ENCODE results near the gene FBXO4.

Gene FBXO4

DNA sequence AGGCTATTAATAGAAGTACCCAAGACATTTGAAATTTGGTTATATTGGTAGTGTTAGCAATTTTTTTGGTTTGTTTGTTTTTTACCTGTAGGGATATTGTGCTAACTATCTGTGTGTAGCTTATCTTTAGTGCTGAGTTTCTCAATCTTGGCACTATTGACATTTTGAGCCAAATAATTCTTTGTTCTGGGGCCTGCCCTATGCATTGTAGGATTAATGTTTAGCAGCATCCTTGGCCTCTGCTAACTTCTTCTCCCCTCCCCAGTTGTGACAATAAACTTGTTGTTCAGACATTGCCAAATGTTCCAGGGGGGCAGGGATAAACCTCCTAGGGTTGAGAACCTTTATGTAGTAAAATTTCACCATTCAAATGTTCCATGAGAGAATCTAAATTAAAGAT lies 4.0 kb downstream of the FBXO4 start:
- TF ChIP-seq FOXP2 (optimal IDR thresholded peaks at IDR 0.05; ENCODE audit: borderline replicate concordance, extremely low read depth, extremely low read length, insufficient read depth) = no peak
- TF ChIP-seq, protein P1, sequence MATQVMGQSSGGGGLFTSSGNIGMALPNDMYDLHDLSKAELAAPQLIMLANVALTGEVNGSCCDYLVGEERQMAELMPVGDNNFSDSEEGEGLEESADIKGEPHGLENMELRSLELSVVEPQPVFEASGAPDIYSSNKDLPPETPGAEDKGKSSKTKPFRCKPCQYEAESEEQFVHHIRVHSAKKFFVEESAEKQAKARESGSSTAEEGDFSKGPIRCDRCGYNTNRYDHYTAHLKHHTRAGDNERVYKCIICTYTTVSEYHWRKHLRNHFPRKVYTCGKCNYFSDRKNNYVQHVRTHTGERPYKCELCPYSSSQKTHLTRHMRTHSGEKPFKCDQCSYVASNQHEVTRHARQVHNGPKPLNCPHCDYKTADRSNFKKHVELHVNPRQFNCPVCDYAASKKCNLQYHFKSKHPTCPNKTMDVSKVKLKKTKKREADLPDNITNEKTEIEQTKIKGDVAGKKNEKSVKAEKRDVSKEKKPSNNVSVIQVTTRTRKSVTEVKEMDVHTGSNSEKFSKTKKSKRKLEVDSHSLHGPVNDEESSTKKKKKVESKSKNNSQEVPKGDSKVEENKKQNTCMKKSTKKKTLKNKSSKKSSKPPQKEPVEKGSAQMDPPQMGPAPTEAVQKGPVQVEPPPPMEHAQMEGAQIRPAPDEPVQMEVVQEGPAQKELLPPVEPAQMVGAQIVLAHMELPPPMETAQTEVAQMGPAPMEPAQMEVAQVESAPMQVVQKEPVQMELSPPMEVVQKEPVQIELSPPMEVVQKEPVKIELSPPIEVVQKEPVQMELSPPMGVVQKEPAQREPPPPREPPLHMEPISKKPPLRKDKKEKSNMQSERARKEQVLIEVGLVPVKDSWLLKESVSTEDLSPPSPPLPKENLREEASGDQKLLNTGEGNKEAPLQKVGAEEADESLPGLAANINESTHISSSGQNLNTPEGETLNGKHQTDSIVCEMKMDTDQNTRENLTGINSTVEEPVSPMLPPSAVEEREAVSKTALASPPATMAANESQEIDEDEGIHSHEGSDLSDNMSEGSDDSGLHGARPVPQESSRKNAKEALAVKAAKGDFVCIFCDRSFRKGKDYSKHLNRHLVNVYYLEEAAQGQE (IDR thresholded peaks at IDR 0.05; ENCODE audit: insufficient read depth in 1 of 2, low read depth in 2 of 2, low read length in 2 of 2) = no peak
- no peak for TF ChIP-seq SIN3A (IDR thresholded peaks at IDR 0.05; ENCODE audit: borderline replicate concordance, insufficient read depth, low read length)
- no peak for TF ChIP-seq POLR2AphosphoS5 (IDR thresholded peaks at IDR 0.05; ENCODE audit: low read depth, low read length)
- no peak for TF ChIP-seq TAF1 (IDR thresholded peaks at IDR 0.05; ENCODE audit: borderline replicate concordance, insufficient read depth, low read length)

DNA sequence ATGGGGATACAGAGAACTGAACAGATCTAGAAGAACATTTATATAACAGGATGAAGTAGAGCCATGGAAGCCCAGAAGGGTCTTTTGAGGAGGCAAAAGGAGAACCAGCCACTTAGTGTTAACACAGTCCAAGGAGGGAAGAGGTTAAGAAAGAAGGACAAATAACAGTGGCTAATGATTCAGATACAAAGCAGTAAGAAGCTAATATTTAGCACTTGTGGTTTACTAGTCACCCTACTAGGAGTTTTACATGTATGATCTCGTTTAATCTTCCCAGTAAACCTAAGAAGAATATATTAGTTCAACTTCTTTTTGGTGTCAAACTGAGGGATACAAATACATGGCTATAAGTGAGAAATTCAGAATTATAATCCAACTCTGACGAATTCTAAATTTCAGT lies 7.7 kb downstream of the FBXO4 start:
- TF ChIP-seq, protein P1 (IDR thresholded peaks at IDR 0.05; ENCODE audit: insufficient read depth in 1 of 2, low read depth in 2 of 2, low read length in 2 of 2) = no peak
- TF ChIP-seq TAF1 (IDR thresholded peaks at IDR 0.05; ENCODE audit: borderline replicate concordance, insufficient read depth, low read length) = no peak
- TF ChIP-seq SIN3A (IDR thresholded peaks at IDR 0.05; ENCODE audit: borderline replicate concordance, insufficient read depth, low read length) = no peak
- no peak for TF ChIP-seq POLR2AphosphoS5 (IDR thresholded peaks at IDR 0.05; ENCODE audit: low read depth, low read length)
- TF ChIP-seq FOXP2 (optimal IDR thresholded peaks at IDR 0.05; ENCODE audit: borderline replicate concordance, extremely low read depth, extremely low read length, insufficient read depth) = no peak

DNA sequence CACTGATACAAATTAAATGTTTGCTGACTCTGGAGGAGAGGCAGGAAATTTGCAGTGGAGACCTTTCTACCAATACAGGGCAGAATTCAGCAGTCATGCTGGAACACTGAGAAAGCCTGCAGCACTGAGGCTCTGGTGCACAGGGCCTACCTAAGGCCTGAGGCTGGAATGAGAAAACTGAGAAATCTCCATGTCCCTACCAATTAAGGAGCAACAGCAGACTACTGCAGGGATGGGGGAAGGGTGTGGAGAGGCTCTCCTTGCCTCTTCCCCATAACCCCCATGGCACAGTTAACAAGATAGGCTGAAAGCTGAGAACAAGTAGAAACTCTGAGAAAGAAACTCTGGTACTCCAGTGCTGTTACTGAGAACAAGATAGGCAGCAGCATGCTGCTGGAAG lies 10.5 kb downstream of the FBXO4 start:
- TF ChIP-seq FOXP2 (optimal IDR thresholded peaks at IDR 0.05; ENCODE audit: borderline replicate concordance, extremely low read depth, extremely low read length, insufficient read depth) (no peak), SIN3A (IDR thresholded peaks at IDR 0.05; ENCODE audit: borderline replicate concordance, insufficient read depth, low read length) (no peak), POLR2AphosphoS5 (IDR thresholded peaks at IDR 0.05; ENCODE audit: low read depth, low read length) (no peak), TAF1 (IDR thresholded peaks at IDR 0.05; ENCODE audit: borderline replicate concordance, insufficient read depth, low read length) (no peak)
- TF ChIP-seq, protein P1 (IDR thresholded peaks at IDR 0.05; ENCODE audit: insufficient read depth in 1 of 2, low read depth in 2 of 2, low read length in 2 of 2) = no peak

DNA sequence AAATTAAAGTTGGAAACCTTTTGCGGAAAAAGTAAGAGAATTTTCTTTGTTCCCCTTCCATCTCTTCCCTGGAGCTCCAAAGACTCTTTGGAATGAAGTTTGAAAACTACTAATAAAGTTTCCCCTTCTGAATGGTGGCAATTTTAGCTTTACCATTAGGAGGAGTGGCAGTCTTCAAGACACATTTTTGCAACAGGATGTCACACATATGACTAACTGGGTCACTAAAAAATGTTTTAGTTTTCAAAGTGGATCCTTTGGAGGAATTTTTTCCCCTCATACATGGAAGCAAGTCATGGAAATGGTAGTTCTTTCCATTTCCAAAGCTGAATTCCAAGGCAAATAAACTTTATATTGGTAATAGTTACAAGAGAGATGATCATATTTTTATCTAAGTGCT lies 15.6 kb downstream of the FBXO4 start:
- TF ChIP-seq FOXP2 (optimal IDR thresholded peaks at IDR 0.05; ENCODE audit: borderline replicate concordance, extremely low read depth, extremely low read length, insufficient read depth) (no peak), SIN3A (IDR thresholded peaks at IDR 0.05; ENCODE audit: borderline replicate concordance, insufficient read depth, low read length) (no peak), POLR2AphosphoS5 (IDR thresholded peaks at IDR 0.05; ENCODE audit: low read depth, low read length) (no peak), TAF1 (IDR thresholded peaks at IDR 0.05; ENCODE audit: borderline replicate concordance, insufficient read depth, low read length) (no peak)
- TF ChIP-seq, protein P1 (IDR thresholded peaks at IDR 0.05; ENCODE audit: insufficient read depth in 1 of 2, low read depth in 2 of 2, low read length in 2 of 2) = no peak

DNA sequence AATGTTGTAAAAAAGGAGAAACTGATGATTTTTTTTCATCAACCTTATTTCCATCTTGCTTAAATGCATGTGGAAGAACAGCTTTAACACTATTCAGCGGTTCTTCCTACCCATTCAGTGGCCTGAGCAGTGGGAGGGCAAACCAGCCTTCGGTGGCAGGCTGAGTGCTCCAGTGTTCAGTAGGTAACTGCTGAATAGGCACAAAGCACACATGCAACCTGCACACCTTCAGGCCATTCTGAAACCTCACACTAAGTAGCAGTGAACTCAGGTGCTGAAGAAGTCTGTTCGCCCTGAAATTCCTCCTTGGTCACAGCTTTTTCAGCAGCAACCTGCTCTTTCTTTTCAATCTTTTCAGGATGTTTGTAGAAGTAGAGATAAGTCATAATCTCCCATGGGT lies 26.1 kb downstream of the FBXO4 start:
- TF ChIP-seq SIN3A (IDR thresholded peaks at IDR 0.05; ENCODE audit: borderline replicate concordance, insufficient read depth, low read length) (no peak), TAF1 (IDR thresholded peaks at IDR 0.05; ENCODE audit: borderline replicate concordance, insufficient read depth, low read length) (no peak), POLR2AphosphoS5 (IDR thresholded peaks at IDR 0.05; ENCODE audit: low read depth, low read length) (no peak), FOXP2 (optimal IDR thresholded peaks at IDR 0.05; ENCODE audit: borderline replicate concordance, extremely low read depth, extremely low read length, insufficient read depth) (no peak)
- TF ChIP-seq, protein P1 (IDR thresholded peaks at IDR 0.05; ENCODE audit: insufficient read depth in 1 of 2, low read depth in 2 of 2, low read length in 2 of 2) = no peak
